Fibroblast of skin of right biceps (primary cell): ENCODE measurements around the gene APOD.
"Not testable (repeated sequence)": the region's sequence is repeated elsewhere in the genome, so short reads cannot be mapped to it uniquely, and the experiment has no call there.

Experiments
- DNase-seq: peaks from one replicate; pipeline ENCODE4 v3.0.0-alpha.2; 2013

Gene APOD

DNA sequence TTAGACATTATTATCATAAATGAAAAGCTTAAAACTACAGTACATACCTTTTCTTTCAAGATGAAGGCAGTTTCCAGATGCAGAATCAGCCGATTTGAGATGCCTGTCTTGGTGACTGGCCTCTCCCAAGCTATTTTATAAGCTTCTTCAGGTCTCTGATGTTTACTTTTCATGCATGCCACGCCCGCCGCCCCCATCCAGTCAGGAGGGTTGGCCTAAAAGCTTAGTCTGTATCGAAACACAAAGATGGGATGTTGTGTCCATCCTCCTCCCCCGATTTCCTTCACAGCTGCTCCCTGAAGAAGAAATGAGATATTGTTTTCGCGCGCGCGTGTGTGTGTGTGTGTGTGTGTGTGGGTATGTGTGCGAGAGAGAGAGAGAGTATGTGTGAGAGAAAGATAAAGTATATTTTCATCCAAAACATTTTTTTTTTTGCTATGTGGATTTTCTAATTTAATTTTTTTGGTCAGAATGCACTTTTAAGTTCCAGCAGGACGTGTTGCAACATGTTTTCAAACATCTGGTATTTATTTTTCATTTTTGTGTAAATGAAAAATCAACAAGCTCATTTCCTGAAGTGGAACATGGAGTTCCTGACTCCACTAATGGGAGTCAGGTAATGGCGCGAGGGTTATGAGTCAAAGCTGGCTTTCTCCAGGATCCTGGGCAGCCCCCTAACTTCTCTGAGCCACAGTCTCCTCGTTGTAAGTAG is at the start of gene APOD:
APOD (minus strand) TSS at position 110 of the 712 bp plus-strand sequence. CDS start 4,479 bp downstream, outside the sequence.
- no peak for DNase-seq

DNA sequence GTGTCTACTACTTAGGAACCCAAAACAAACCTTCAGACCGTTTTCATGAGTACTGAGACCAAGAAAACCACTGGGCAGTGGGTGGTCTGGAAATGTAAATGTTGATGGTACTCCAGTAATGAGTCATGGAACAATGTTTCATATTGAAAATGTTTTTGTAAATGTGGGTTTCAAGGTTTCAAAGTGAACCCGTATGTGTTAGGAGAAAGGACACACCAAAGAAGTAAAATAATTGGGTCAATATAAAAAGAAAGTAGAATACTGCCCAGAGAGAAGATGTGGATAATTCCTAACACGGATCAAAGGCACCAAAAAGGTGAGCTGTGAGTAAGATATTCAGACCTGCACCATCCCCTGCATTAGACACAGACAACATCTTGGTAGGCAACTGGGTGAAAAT is 49.6 kb upstream of the APOD start:
- DNase-seq = not testable (repeated sequence)

DNA sequence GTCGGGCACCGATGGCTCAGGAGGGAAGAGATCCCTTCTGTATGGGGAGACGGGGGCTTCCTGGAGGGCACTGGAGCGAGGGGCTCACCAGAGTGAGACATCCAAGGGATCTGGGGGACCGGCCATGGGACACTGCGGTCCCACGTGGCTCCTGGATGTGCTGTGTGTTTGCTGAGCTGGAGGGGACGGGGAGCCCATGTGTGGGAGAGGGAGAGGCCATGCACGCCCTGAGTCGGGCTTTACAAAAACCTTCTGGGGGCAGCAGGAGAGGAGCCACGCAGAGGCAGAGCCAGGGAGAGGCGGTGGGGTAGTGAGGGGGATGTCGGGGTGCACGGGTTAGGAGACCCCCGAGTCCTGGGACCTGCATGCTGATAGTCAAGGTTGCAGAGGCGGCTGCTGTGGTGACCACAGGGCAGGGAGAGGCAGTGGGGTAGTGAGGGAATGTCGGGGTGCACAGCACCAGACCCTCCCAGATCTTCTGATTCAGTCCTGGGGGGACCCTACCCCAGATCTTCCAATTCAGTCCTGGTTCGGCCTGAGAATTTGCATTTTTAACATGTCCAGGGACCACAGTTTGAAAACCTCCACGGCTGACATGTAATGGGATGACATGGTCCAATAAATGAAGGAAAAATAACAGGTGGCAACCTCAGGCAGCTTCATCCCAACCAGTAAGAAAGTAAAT is 48.9 kb upstream of the APOD start:
- DNase-seq = not testable (repeated sequence)

DNA sequence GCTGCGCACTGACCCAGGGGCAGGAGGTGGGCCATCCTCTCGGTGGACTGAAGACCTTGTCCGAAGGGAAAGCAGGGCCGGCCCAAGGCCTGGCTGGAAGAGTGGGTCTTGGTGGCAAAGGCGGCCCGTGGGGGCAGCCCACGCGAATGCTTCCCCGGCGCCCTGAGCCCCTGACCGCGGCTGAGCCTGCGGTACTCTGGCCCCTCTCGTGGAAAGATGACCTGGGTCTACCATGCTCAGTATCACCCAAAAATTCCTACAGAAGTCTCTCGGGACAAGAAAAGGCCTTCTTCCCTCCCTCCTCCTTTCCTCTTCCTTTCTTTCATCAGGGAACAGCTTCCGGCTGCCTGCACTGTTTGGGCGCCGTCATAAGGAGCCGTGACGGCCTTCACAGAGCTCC is 48.3 kb upstream of the APOD start:
- not testable (repeated sequence) for DNase-seq

DNA sequence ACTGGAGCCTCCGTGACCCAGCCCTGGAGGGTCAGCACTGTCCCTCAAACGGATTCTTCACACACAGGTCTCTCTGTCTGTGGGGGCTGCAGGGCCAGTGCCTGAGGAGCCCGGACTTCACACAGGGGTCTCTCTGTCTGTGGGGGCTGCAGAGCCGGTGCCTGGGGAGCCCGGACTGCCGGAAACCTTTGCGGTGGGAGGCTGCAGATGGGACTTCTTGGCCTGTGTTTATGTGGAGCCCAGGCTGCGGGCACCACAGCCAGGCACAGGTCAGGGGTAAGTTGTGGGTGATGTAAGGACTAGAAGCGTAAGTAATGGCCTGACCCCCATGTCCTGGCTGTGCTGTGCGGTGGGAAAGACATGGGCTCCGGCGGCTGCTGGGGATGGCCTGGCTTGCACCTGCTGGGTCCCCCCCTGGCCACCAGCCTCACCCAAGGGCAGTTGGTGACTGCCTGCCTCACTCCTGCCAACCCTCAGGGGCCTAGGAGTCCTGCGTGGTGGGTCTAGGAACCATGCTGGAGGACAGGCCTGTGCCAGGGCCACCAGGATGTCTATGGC is 47.3 kb upstream of the APOD start:
- DNase-seq = not testable (repeated sequence)

DNA sequence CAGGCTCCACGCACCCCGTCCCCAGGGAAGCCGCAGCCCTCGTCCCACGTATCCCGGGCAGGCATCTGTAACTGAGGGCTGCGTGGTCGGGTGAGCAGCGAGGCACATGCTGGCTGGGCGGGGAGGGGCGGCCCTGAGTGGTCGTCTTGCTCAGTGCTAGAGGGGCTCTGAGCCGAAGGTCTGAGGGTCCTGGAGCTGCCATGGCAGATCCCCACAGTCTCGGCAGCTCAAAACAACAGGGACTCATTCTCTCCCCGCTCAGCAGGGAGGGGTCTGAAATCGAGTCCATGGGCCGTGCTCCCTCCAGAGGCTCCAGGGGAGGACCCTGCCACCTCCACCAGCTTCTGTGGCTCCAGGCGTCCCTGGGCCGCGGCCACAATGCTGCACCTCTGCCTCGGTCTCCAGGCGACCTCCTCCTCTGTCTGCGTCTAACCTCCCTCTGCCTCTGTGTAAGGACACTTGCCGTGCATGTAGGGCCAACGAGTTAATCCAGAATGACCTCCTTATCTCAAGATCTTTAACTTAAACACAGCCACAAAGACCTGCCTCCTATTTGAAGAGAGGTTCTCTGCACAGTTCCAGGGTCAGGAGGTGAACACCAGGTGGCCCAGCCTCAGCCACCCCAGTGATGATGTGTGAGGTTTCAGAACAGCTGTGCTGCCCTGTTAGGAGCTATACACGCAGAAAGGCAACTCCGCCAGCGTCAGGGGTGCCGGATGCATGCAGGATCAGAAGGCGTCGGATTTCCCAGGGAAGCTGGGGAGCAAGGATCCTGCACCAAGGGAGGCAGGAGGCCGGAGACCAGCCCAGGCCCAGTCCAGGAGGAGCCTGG is 46.6 kb upstream of the APOD start:
- not testable (repeated sequence) for DNase-seq

DNA sequence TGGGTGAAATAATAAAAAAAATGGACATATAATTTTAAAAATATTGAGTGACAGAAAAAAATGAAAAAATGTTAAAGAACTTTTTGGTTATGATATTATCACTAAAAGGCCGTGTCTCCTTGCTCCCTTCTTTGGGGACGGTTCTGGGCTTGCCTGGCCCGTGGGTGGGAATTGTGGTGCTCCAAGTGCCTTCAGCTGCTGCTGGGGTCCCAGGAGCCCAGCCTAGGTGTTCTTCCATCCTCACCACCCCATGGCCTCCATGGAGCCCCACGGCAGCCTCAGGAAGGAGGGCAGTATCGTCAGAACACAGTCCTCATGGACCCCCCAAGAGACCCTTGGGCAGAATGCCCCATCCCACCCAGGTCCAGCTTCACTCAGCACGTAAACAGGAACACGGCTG is 45.9 kb upstream of the APOD start:
- not testable (repeated sequence) for DNase-seq

DNA sequence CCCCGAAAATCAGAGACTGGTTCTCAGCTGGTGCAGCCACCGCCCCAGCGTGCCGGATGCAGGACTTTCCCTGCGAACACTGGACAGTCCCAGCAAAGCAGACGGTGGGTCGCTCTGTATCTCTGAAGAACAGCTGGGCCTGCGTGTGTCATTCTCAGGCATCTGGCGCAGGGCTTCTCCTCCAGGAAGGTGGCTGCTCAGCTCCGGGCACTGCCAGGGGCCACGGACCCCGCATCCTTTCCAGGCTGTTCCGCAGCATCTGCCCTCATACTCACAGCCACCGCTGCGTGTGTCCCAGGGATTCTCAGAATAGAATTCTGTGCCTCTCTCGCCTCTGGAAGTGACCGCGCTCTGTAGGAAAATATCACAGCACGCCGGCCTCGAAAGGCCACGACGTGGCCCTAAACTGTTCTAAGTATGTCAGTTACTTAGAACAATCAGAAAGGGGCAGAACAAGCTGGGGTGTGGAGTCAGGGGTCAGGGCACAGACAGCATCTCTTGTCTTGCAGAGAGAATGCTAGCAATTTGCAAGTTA is 44.7 kb upstream of the APOD start:
- DNase-seq = not testable (repeated sequence)

DNA sequence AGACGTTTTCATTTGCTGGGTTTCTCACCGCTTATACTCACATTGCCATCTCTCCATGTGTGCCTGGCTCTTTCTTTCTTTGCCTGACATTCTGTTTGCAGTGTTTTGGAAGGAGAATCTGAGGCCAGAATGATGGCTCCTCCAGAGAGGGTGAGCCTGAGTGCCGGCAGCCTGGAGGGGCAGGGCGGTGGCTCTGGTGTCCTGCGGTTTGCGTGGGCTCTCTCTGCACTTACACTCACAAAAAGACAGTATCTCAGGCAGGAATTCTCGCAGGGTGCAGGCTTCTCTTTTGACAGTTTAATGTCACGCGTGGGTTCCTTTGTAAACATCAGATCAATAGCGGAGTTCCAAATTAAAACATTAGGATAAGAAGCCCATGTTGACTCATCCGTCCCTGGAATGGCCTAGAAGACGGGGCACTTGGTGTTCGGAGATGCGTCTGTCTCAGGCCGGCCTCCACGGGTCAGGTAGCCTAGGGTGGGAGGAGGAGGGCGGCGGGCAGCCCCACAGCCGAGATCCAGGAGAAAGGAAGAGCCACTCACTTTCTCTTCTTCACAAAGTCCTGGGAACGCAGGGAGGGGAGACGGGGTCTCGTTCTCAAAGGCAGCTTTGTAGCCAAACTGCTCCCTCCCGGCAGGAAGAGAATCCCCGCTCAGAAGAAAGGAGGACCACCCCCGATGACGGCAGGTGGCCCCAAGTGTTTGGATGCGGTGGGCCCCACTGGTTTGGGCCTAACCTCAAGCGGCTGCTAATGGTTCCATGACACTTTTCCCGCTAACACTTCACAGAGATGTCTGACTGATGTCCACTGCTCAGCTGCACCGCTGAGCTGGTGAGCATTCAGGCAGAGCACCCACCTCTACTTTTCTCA is 44.0 kb upstream of the APOD start:
- DNase-seq = not testable (repeated sequence)

DNA sequence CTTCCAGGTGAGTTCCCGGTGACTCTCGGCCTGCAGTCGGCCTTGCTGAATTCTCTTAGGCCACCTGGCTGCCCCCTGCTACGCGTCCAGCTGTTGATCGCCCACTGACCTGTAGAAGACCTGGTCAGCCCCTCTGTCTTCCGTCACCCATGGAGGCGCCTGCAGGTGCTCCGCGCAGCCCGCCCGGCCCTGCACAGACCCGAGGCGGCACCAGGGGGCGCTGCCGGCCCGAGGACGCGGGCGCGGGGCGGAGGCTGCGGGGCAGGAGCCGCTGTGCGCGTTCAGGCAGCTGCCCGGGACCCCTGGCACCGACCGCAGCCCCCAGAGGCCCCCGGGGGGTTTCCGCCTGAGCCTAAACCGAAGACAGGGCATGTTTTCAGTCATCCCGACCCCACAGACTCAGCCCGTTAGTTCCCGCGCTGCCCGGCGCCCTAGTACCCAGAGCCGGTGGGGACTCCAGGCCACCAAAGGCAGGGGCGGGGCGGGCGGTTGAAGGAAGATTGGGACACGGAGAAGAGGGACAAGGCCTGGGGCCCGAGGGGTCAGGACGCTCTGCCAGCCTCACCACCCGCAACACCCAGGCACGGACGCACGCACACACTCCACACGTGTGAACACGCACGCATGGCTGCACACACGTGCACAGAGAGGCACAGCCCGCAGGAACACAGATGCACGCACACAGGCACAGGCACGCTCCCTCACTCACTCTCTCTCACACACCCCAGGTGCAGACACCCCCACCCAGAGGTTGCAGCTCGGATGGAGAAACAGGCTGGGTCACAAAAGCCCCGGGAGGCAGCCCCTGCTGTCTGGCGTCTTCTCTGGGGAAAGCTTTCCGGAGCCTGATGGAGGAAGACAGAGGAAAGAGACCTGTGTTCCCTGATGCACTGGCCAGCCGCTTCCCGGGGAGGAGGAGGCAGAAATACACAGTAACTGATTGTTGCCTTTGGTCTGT is 41.1 kb upstream of the APOD start:
- DNase-seq = not testable (repeated sequence)

DNA sequence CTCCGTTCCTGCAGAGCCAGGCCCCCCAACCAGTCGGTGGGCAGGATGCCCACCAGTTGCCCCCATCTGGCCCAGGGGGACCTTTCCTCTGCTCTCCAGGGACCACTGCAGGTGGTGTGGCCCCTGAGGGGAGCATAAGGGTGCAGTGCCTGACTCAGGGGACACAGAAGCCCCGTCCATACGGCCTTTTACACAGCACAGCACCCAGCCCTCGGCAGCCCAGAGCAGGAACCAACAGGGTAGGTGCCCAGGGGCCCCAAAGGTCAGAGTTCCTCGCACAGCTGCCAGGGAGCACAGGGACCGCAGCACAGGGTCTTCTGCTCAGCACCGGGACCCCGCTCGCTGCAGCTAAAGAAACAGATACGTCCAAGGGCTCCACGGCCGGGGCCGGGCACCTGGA is 40.4 kb upstream of the APOD start:
- DNase-seq = not testable (repeated sequence)

DNA sequence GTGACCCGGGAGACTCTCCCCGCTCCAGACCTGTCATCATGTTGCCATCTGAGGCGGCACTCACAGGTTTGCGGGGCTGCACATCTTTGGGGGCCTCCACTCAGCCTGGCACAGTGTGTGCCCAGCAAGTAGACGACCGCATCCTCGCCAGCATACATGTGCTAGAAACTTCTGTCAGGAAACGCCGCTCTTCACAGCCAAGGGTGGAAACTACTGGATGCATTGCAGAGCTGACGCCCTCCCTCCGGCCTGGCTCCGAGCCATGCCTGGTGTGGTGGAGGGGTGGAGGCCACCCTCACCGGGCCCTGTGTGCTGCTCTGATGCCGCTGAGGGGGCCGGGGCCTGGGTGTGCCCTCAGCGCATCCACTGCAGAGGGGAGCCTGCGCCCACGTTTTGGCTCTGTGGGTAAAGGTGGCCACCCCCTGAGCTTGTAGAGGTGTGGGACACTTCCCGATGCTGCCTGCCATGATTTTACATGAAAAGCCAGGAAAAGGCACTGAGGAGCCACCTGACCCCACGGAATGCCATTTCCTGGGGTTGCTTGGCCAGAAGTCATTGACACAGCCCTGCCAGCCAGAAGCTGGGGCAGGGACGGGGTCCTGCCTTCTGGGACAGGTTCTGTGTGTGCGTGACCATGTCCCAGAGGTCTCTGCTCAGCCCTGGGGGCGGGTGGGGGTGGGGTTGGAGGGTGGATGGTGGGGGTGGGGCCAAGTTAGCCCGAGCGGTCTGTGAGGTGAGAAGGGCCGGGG is 39.7 kb upstream of the APOD start:
- not testable (repeated sequence) for DNase-seq

DNA sequence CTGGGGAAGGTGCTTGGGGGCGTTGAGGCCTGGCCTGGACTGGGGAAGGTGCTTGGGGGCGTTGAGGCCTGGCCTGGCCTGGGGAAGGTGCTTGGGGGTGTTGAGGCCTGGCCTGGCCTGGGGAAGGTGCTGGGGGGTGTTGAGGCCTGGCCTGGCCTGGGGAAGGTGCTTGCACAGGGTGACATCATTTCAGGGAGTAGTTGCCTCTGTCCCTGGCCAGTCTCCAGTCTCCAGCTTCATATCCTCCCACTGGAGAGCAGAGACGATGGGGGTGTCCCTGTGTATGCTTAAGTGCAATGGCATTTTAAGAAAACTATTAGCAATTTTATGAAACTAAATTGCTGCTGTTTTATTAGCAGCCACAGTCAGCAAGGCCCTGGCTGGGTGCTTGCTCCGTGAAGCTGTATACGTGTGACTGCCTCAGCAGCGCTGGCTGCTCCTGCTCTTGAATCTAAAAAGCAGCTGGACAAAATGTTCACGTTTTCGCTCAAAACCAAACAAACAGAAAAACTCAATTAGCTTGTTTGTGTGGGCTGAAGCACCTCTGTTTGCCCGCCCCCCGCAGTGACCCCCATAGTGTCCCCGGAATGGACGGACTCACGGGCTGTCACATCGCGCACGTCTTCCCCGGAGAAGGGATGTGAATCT is 38.9 kb upstream of the APOD start:
- DNase-seq = not testable (repeated sequence)

DNA sequence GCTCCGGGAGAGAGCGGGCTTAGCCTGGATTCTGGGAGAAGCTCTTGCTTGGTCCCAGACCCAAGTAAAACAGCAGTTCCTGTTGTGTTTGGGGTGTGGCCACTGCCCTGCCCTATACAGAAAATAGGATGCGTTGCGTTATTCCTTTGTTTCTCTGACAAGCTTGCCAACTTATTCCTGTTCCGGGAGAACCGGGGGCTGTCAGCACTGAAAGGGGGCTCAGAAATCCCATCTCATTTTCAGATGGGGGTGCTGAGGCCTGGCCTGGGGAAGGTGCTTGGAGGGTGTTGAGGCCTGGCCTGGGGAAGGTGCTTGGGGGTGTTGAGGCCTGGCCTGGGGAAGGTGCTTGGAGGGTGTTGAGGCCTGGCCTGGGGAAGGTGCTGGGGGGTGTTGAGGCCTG is 38.3 kb upstream of the APOD start:
- not testable (repeated sequence) for DNase-seq

DNA sequence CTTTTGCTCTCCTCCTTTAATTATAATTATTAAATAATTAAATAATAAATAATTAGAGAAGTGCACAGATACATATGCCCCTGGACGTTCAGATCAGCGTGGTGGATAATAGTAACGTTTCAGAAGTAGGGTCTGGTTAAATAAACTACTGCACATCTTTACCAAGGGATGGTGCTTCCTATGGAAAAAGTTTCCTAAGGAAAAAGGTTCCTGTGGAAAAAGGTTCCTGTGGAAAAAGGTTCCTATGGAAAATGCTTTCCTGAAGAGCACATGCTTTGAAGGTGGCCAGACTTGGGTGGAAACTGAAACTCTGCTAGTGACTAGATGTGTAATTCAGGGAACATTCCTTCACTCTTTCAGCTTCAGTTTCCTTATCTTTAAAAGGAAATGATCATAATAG is 37.4 kb upstream of the APOD start:
- not testable (repeated sequence) for DNase-seq

DNA sequence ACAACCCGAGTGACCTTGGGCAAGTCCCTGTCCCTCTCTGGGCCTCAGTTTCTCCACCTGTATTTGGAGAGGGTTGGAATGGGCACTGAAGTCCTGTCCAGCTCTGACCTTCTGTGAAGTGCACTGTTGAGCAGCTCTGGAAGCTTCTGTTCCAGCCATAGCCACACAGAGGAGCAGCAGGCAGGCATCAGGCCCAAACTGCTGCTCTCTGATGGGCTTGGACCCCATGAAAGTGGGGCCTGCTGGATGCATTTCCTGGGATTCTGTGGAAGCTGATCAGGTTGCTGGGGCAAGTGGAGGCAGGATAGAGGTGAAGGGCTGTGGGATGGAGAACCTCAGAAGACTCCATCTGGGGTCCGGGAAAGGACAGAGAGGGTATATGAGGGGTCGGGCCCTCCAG is 36.7 kb upstream of the APOD start:
- DNase-seq = not testable (repeated sequence)

DNA sequence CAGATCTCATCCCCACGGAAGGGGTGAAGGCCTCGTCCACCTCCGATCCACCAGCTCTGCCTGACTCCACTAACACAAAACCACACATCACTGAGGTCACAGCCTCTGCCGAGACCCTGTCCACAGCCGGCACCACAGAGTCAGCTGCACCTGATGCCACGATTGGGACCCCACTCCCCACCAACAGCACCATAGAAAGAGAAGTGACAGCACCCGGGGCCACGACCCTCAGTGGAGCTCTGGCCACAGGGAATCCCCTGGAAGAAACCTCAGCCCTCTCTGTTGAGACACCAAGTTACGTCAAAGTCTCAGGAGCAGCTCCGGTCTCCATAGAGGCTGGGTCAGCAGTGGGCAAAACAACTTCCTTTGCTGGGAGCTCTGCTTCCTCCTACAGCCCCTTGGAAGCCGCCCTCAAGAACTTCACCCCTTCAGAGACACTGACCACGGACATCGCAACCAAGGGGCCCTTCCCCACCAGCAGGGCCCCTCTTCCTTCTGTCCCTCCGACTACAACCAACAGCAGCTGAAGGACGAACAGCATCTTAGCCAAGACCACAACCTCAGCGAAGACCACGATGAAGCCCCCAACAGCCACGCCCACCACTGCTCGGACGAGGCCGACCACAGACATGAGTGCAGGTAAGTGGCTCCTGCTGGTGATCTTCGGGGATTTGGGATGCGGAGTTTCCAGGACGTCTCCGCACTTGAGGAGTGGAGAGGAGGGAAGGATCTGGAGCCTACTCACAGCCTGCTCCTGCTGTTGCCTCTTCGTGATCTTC is 36.0 kb upstream of the APOD start:
- DNase-seq = not testable (repeated sequence)
